ENCODE results near the gene KRT73. TPM values are rescaled to one million over a fixed set of nuclear protein-coding genes. Genes with fewer than 3 reads are reported as not detected.

The KRT73 gene
- total and polyA plus RNA-seq, 8 donors: not detected

GRCh38 chr12:52604859-52605258, 13.5 kb downstream of the KRT73 start:
- Histone ChIP-seq H3K36me3 (no peaks in the 10 kb centered on the region), H3K4me3 (no peak overlapping the region), H3K27me3 (peaks cover 0 to 59% (median 23%) of the 10 kb centered on the region in 3 donors), H3K4me1 (peaks cover 0 to 5% (median 0%) of the 10 kb centered on the region in 4 donors), H3K9me3 (no peaks in the 10 kb centered on the region), H3K27ac (no peak overlapping the region)
- TF ChIP-seq POLR2A (IDR thresholded peaks at IDR 0.05): no peak
- TF ChIP-seq POLR2AphosphoS5 (IDR thresholded peaks at IDR 0.05): no peak
- TF ChIP-seq CTCF (IDR thresholded peaks at IDR 0.05): no peak
- no peak for TF ChIP-seq EP300 (IDR thresholded peaks at IDR 0.05)
- intact Hi-C loops (cut with DNase I; ENCODE audit: low total_unique reads): no loop called here
- no peak for DNase-seq

- DNase-seq: no peak
- no peak for TF ChIP-seq CTCF (IDR thresholded peaks at IDR 0.05)
- Histone ChIP-seq H3K4me3 (no peak overlapping the region), H3K36me3 (no peaks in the 10 kb centered on the region), H3K9me3 (no peaks in the 10 kb centered on the region), H3K4me1 (peaks cover 0 to 5% (median 0%) of the 10 kb centered on the region in 4 donors), H3K27me3 (peaks cover 0 to 64% (median 23%) of the 10 kb centered on the region in 3 donors), H3K27ac (no peak overlapping the region)
- WGBS, 5 donors: 66 to 96% (median 83%) methylated on average over 2 of the region's 2 CpGs
- intact Hi-C loops (cut with DNase I; ENCODE audit: low total_unique reads): no loop called here
These were observed 15.0 kb downstream of the KRT73 start for GRCh38 chr12:52603314-52603713.

- no peak overlapping the region for H3K4me3 ChIP-seq
- DNase-seq: no peak
- TF ChIP-seq POLR2AphosphoS5 (IDR thresholded peaks at IDR 0.05): no peak
- TF ChIP-seq POLR2A (IDR thresholded peaks at IDR 0.05): no peak
- no peak for TF ChIP-seq EP300 (IDR thresholded peaks at IDR 0.05)
- TF ChIP-seq CTCF (IDR thresholded peaks at IDR 0.05): no peak
- peaks cover 0 to 71% (median 23%) of the 10 kb centered on the region in 3 donors for H3K27me3 ChIP-seq
- H3K4me1 ChIP-seq: peaks cover 0 to 5% (median 0%) of the 10 kb centered on the region in 4 donors
- no peaks in the 10 kb centered on the region for H3K36me3 ChIP-seq
- H3K9me3 ChIP-seq: no peaks in the 10 kb centered on the region
- no peak overlapping the region for H3K27ac ChIP-seq
- 85 to 99% (median 92%) methylated on average over 5 of the region's 5 CpGs for WGBS, 5 donors
- intact Hi-C loops (cut with DNase I; ENCODE audit: low total_unique reads): no loop called here
These were observed 15.8 kb downstream of the KRT73 start for GRCh38 chr12:52602552-52602951.

DNA sequence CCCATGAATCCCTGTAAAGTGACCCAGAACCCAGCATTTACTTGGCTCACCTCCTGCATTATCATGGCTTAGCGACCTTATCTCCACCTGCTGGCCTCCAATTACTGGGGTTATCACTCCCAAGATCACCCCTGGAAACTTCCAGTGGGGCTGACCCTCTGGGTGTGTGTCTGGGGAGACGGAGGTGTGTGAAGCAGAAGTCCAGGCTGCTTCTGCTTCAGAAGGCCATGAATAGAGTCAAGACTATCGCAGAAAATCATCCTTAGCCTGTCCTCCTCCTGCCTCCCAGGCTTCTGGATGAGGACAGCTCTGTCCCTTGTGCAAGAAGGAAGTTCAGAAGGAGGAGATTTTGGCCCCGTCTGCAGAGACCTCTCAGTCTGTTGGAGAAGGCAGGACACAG, 16.7 kb downstream of the KRT73 start:
- Histone ChIP-seq H3K4me3 (no peak overlapping the region), H3K4me1 (peaks cover 0 to 5% (median 0%) of the 10 kb centered on the region in 4 donors), H3K27ac (no peak overlapping the region), H3K9me3 (no peaks in the 10 kb centered on the region), H3K36me3 (no peaks in the 10 kb centered on the region), H3K27me3 (peaks cover 0 to 71% (median 23%) of the 10 kb centered on the region in 3 donors)
- TF ChIP-seq EP300 (IDR thresholded peaks at IDR 0.05) (no peak), POLR2AphosphoS5 (IDR thresholded peaks at IDR 0.05) (no peak), POLR2A (IDR thresholded peaks at IDR 0.05) (no peak), CTCF (IDR thresholded peaks at IDR 0.05) (no peak)
- 48 to 72% (median 53%) methylated on average over 4 of the region's 4 CpGs for WGBS, 5 donors
- intact Hi-C loops (cut with DNase I; ENCODE audit: low total_unique reads): no loop called here
- no peak for DNase-seq
